Amniotic epithelial cell (primary cell): ENCODE results near the gene FMNL3.
A peak's percentile ranks its signal among the peaks of the same experiment; 100 is the strongest.

Experiments used
- DNase-seq: peaks from one replicate; pipeline ENCODE4 v3.0.0-alpha.2; 2010; ENCODE audit warnings: low read depth

The FMNL3 gene

DNA sequence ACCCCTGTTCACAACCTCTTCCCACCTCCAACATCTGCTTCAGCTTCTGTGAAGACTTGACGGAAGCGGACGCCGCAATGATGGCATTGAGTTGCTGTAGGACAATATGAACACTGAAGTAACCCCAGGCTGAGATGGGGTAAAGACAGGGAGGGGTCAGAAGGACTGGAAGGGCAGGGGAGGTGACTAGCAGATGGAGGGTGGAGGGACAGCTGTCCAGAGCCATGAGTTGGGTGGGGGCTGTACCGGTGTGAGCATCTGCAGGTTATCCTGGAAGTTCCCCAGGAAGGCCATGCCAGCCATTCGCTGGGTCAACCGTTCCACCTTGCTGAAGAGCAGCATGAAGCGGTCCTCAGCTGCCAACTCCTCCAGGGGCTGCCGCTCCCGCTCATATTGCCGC is 57.8 kb downstream of the FMNL3 start:
- DNase-seq = no peak

DNA sequence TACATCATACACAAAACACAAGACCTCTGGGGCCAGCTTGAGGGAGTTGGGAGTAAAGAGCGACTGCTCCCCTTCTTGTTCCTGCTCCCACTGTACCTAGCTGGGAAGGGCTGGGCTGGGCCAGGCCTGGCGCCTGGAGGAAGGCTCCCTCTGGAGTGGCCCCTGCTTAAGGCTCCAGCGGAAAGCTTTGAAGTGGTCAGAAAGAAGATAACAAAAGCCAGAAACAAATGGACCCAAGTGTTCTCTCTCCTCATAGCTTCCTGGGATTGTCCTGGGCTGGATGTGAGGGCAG is 58.5 kb downstream of the FMNL3 start:
- no peak for DNase-seq

DNA sequence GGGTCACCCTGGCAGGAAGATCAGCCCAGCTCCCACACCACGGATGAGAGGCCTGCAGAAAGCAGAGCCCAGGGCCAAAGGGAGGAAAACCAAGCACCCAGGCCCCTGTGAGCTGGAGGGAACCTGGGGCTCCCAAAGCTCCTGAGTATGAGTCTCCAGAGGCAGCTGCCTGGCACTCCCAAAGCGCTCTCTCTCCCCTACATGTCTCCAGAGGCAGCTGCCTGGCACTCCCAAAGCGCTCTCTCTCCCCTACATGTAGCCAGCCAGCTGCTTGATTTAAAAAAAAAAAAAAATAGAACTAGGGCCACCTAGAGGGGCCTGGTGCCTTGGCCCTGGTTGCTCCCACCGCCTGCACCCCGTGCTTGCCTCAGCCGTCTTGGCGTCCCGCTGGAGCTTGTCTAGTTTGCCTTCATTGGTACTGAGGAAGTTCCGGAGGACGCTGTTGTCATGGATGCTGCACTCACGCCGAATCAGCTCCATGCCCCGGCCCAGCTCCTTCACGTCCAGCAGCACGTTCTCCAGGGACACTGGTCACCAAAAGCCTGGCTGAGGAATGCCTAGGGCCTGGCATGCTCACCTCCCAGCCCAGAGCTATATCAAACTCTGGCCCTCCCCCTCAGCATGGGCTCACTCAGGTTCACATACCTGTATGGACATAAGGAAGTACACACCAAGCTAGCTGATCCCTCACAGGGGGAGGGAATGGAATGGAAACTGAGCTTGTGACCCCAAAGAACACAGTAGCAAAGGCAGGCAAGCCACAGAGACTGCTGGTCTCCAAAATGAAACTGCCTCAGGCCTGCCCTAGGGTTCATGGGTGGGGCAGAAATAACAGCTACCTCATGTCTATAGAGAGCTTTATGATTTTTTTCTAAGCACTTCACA is 59.1 kb downstream of the FMNL3 start:
- no peak for DNase-seq

DNA sequence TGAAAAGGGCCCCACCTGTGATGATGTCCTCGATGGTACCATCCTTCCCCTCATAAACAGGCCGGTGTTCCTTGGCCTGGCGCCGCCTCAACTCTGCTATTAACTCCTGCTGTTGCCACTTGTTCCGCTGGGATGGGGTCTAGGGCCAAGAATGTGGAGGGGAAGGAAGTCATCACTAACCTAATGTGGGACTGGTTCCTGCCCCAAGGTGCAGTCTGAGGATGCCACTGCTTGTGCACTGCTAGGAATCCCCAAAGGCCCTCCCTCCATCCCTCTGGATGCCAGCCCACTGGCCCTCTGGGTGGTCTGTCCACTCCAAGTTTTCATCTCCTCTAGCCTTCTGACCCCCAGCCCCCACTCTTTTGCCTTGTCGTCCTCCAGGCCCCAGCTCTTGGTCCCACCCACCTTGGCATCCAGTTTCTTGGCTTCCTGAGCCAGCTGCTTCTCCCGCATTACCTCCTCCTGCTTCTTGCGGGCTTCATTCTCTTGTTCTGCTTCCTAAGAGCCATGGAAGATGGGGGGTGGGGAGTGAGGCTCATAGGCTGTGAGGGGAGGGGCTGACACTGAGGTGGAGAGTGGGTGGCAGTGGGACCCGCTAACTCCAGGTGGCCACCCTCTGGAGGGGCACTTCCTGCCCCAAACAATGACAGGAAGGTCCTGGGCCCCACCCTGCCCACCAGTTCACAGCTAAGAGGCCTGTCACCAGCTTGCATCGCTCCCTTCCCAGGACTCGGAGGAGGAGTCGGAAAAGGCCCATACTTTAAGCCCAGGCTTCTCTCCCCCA is 60.1 kb downstream of the FMNL3 start:
- DNase-seq = no peak

DNA sequence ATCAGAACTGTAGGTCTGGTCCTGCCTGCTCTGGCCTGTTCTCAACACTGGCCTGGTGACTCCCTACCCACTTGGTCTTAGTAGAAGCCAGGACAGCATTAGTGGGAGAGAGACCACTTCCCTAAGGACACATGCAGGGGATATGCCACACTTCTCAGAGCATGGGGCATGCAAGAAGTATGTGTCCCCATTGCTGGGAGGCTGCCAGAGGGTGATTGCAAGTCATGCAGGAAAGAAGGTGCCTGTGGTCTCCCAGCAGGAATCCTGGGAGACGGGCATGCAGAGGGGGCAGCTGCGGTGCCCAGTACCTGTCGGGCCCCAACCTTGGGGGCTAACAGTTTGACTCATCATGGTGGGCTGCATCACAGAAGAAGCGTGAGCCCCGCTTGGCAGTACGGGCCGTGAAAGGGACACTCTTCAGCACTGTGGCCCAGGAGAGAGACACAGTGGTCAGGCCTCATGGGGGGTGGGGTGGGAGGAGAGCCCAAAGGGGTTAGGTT is 60.8 kb downstream of the FMNL3 start:
- DNase-seq = no peak

DNA sequence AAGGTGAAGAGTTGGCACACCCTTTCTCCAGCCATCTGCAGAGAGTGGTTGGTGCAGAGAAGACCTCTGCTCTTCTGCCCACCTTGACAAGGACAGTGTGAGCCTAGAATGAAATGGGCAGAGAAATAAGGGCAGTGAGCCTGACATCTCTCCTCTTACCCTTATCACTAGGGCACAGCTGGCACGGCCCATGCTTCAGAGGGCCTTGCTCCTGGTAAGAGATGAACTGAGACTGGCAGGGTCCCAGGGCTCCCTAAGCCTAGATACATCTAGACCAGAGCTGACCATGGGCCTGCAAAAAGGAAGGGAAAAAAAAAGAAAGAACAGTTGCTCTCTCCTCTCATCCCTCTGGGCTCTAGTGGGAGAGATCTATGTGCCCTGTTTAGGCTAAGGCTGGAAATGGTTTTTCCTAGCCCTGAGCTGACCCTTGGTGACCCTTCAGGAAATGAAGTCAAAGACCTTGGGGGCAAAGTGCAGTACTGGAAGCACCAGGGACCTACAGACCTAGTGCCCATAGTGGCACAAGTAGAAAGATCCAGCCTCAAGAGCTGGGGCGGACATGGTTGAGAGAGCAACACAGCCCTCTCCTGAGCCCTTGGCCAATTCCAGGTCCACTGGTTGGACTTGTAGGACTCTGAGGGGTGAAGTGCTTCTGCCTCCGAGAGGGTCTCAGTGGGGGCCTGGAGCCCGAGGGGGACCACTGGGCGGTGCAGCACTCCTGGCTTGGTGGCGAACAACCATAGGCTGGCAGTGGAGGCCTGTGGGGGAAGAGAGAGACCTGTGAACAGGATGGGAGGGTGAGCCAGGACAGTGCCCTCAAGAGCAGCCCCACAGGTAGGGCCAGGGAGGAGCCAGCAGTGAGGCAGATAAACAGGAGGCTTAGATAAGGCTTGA is 61.8 kb downstream of the FMNL3 start:
- no peak for DNase-seq

DNA sequence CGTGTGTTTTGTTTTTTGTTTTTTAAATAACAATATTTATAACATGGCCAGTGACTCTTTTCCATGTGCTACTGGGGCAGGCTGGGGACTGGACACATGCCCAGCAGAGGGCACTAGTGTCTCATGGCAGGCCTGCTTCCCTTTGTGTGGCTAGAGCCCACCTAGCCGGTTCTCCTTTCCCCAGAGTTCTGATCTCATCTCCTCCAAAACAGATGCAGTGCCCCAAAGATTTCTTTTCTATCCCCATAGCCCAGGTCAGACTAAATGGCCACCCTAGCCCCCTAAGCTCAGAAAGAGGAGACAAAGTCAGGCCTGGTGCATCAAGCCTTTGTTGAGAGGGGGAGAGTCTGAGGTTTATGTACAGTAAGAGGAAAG is 62.6 kb downstream of the FMNL3 start:
- DNase-seq = peak; percentile 57

DNA sequence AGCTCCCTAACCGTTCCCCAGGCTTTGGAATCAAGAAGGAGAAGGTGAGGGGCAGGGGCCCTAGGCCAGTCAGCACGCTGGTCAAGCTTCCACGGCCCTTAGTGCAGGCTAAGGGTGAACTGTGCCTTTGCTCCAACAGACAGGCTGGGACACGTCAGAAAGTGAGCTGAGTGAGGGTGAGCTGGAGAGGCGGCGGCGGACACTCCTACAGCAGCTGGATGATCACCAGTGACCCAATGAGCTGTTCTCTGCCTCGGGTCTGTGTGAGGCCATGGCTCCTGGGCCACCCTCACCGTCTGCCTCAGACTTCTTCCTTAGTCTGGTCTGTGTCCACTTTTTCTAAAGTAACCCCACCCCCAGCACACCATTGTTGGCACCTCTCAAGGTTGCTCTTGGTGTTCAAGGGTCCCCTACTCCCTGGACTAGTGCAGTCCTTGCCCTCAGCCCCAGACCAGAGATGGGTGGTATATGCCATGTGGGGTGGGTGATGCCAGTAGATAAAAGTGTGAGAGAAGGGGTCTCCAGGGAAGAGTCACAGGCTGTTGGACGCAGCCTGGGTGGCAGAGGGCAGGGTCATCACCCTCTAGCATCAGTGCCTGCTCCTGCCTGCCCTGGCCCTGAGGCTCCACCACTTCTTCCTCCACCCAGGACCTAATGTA is 63.1 kb downstream of the FMNL3 start:
- DNase-seq = no peak

DNA sequence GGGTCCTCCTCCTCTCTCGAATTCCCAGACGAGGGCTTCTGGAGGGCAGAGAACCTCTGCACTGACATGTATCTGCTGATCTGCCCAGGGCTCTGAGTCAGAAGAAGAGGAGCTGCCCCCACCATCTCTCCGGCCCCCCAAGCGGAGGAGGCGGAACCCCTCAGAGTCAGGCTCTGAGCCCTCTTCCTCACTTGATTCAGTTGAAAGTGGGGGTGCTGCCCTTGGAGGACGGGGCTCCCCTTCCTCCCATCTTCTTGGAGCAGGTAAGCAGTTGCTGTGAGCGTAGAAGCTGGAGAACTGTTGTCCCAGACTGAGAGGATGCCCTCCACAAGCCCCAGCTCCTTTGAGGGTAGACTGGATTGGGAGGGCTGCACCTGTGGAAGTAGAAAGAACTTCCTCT is 64.1 kb downstream of the FMNL3 start:
- DNase-seq = no peak

DNA sequence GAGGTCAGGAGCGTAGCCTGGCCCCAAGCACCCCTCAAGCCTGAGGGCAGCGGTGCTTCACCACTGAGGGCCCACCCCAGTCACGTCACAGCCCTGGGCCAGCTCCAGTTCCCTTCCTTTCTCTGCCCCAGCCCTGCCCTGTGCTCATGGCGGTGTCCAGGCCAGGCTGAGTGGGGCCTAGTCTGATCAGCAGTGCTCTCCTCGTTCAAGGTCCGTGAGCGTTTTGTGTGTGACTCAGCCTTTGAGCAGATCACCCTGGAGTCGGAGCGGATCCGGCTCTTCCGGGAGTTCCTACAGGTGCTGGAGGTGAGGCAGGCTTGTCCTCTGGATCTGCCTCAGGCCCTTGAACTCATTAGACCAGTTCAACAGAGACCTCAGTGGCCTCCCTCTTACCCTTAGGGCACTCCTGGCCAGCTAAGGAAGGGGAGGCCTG is 64.8 kb downstream of the FMNL3 start:
- DNase-seq = no peak

DNA sequence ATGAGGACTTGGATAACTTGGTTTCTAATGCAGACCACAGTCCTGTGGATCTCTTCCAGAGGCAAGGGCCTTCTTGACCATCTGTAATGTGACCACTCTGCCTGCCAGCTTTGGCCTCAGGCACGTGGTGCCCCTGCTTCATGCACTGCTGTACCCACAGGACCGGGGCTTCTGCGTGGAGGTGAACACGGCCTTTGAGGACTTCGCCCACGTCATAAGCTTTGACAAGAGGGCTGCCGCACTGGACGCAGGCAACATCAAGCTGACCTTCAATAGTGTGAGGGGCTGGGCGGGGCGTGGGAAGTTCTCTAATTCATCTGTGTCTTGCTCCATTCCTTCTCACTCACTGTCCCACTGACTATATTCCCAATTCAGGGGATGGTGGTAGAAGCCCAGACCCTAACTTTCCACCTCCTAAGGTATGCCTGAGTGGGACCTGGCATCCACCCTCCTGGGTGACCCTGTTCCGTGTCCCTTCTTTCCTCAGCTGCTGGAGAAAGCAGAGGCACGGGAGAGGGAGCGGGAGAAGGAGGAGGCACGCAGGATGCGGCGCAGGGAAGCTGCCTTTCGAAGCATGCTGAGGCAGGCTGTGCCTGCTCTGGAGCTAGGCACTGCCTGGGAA is 65.3 kb downstream of the FMNL3 start:
- DNase-seq = no peak

DNA sequence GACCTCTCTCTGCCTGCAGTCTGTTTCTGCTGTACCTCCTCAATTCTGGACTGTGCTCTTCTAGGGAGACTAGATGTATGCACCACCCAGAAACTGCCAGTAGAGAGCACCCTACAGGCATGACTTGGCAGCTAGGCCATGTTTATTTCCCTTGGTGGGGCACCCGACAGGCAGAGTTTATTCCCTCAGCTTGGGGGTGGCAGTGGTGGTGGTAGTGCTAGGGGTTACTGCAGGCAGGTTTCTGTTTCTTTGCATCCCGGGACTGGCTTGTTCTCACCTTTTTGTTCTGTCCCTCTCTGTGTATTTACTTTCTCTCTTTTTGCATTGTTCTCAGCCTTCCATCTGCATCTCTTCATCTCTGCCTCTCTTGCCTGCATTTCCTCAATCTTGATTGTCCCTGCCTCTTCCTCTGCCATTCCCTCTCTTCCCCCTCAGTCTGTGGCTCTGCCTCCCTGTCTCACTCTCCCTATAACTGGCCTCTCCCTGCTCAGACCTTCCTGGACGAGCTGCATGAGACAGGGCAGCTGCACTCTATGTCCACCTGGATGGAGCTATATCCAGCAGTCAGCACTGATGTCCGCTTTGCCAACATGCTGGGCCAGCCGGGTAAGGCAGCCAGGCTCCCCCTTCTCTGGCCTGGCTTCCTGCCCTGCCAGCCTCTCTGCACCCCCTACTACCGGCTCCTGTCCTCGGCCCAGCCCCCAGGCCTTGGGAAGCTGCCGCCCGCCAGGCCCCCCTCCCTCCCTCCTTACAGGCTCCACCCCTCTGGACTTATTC is 70.0 kb downstream of the FMNL3 start:
- DNase-seq = peak; percentile 65

DNA sequence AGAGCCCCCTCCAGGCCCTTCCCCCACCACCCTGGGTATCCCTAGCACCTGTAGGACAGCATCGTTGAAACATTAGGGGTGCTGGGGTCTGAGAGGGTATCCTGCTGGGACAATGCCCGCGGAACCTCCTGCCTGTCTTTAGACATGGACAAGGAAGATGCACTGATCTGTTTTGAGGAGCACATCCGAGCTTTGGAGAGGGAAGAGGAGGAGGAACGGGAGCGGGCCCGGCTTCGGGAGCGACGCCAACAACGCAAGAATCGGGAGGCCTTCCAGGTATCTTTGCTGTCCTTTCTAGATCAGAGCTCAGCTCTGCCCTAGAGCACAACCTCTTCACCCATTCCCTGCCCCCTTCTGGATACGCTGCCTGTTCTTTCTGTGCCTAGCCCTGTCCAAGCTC is 70.6 kb downstream of the FMNL3 start:
- no peak for DNase-seq

DNA sequence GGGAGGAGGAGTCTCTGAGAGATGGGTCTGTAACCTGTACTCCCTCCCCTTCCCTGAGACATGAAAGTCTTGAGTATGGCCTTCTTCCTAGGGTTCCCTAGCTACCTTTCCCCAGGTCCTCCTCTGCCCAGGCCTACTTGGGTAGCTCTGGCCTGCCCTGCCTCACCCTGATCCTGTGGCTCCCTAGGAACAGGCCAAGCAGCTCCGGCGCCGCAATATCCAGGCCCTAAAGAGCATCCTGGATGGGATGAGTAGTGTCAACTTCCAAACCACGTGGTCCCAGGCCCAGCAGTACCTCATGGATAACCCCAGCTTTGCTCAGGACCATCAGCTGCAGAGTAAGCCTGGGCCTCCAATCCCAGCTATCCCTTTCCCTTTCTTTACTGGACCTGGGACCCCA is 71.5 kb downstream of the FMNL3 start:
- DNase-seq = no peak

DNA sequence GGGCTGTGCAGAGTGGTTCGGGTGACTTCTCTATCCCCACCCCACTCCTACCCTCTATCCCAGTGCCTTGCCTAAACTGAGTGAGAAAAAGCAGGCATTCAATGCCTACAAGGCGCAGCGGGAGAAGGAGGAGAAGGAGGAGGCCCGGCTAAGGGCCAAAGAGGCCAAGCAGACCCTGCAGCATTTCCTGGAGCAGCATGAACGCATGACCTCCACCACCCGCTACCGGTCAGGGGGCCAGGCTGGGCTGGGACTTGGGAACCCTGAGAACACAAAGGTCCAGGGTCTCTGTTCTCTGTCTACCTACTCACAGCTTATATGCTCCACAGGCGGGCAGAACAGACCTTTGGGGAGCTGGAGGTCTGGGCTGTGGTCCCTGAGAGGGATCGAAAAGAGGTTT is 72.2 kb downstream of the FMNL3 start:
- DNase-seq = no peak

DNA sequence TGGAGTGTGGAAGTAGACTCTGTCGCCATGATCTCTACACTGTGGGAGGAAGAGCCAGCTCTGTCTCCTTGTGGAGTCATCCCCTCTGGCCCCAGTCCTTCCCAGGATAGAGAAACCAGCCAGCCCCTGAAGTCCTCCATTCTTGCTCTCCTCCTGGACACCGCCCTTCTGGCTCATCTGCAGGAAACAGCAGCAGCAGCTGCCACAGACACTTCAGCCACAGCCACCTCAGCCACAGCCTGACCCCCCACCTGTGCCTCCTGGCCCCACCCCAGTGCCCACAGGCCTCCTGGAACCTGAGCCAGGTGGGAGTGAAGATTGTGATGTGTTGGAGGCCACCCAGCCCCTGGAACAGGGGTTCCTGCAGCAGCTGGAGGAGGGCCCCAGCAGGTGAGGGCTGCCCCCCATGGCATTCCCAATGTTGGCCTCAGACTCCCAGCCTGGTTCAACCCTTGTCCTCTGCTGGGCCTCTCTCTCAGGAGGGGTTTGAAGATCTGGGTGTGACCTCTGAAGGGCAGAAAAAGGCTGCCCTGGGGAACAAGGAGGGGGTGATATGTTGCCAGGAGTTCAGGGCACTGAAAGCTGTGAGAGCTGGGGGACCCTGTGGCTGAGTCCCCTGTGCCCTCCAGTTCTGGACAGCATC is 73.4 kb downstream of the FMNL3 start:
- no peak for DNase-seq

DNA sequence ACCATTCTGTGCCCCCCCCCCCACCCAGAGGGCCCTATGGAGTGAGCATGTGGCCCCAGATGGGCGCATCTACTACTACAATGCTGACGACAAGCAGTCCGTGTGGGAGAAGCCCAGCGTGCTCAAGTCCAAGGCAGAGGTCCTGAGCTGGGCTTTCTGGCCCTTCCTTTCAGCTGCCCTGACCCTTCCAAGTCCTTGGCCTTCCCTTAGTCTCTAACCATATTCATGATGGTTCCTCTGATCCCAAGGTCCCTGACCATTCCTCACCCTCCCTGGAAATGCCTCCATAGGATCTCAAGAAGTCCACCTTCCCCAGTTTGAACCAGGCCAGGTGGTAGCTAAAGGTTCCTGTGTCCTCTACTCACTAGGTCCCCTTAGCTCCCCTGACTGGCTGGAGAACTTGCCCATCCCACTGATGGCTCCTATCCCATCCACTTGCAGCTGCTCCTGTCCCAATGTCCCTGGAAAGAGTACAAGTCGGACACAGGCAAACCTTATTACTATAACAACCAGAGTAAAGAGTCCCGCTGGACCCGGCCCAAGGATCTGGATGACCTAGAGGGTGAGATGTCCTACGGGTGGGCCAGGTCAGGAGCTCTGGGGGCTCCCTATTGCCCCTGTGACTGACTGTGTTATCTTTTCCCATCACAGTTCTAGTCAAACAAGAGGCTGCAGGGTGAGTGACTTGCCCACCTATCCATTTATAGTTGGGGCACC is 74.1 kb downstream of the FMNL3 start:
- no peak for DNase-seq

DNA sequence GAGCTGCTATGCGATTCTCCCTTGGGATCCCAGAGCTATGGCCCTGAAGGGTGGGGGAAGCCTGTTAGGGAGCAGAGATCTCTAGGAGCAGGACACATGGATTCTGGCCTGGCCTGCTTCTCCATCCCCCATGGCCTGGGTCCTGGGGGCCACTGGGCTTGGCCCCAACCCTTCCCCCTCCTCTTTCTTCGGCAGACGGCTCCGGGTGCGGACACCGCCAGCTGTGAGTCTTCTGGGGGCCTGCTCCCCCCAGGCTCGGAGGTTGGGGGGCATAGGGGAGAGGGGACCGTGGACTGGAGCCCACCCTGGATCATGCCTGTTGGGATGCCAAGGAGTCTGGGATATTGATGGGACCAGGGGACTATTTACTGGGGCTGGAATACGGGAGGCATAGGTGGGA is 74.8 kb downstream of the FMNL3 start:
- DNase-seq = no peak

DNA sequence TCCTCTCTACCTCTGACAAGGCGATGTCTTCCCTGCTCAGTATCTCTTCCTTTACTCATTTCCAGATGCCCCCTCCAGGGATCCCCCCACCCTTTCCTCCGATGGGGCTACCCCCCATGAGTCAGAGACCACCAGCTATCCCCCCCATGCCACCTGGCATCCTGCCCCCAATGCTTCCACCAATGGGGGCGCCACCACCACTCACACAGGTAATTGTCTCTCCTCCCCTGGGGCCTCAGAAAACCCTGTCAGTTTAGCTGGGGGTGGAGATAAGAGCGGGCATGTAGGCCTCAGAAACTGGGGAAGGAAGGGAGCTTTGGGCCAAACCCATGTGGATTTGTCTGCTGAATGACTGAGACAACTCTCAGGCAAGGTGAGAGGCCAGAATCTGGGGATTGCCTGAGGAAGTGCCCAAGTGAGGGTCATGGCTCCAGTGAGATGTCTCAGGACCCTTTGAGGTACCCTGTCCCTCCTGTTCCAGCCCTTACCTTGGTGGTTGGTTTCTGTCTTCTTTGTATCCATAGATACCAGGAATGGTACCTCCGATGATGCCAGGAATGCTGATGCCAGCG is 75.8 kb downstream of the FMNL3 start:
- no peak for DNase-seq
